ENCODE data around the gene CSNK2A3. TPM values are rescaled to one million over a fixed set of nuclear protein-coding genes. Genes with fewer than 3 reads are reported as not detected.

CSNK2A3 gene
- polyA plus RNA-seq, 1 donor (not counting 4 experiments of a cell fraction or from before 2014, with no cell fraction given) = 2.6 TPM

- Histone ChIP-seq H3K9me1 (ENCODE audit: control insufficient read depth, extremely low read depth, insufficient read depth, low read length) (no peaks in the 10 kb centered on the region), H3K79me2 (ENCODE audit: control insufficient read depth, insufficient read depth, low read length) (no peaks in the 10 kb centered on the region), H3K4me3 (ENCODE audit: control insufficient read depth in 2 of 3, extremely low read depth in 1 of 3, insufficient read depth in 2 of 3, low read depth in 1 of 3, low read length in 3 of 3) (no peak overlapping the region), H3K4me1 (ENCODE audit: control insufficient read depth, extremely low read depth, insufficient read depth, low read length) (no peaks in the 10 kb centered on the region), H2AFZ (ENCODE audit: control insufficient read depth, low read length) (no peak overlapping the region), H3K9me3 (ENCODE audit: control insufficient read depth, low read depth, low read length) (no peaks in the 10 kb centered on the region), H3K36me3 (ENCODE audit: control insufficient read depth in 2 of 2, extremely low read depth in 1 of 2, insufficient read depth in 2 of 2, low read length in 2 of 2) (no peaks in the 10 kb centered on the region), H3K27me3 (ENCODE audit: control insufficient read depth, extremely low read depth, insufficient read depth, low read length) (no peaks in the 10 kb centered on the region), H3K27ac (ENCODE audit: control insufficient read depth, insufficient read depth, low read length) (no peak overlapping the region), H4K20me1 (ENCODE audit: control insufficient read depth, extremely low read depth, insufficient read depth, low read length) (no peaks in the 10 kb centered on the region), H3K9ac (ENCODE audit: control insufficient read depth, extremely low read depth, insufficient read depth, low read length) (no peak overlapping the region), H3K4me2 (ENCODE audit: control insufficient read depth, extremely low read depth, insufficient read depth, low read depth, low read length) (no peak overlapping the region)
- dilution Hi-C loops (cut with MboI; ENCODE audit: extremely low pct_ligation_motif_present, low sequenced_read_pairs) = no loop called here
- TF ChIP-seq CTCF (optimal IDR thresholded peaks at IDR 0.05 in 1 of 3, IDR thresholded peaks at IDR 0.05 in 1 of 3, conservative IDR thresholded peaks at IDR 0.05 in 1 of 3; ENCODE audit: extremely low read depth in 1 of 3, insufficient read depth in 2 of 3, low read length in 3 of 3) (no peak), EZH2 (IDR thresholded peaks at IDR 0.05; ENCODE audit: low read length) (no peak)
- DNase-seq (ENCODE audit: low read depth, low spot score) = no peak
- FAIRE-seq = no peak
Measured at GRCh38 chr11:11349106-11349825, 3.8 kb downstream of the CSNK2A3 start.

GRCh38 chr11:11348303-11348702 is 4.7 kb downstream of the CSNK2A3 start:
- H3K9me3 ChIP-seq (ENCODE audit: control insufficient read depth, low read depth, low read length) = no peaks in the 10 kb centered on the region
- no peaks in the 10 kb centered on the region for H4K20me1 ChIP-seq (ENCODE audit: control insufficient read depth, extremely low read depth, insufficient read depth, low read length)
- H2AFZ ChIP-seq (ENCODE audit: control insufficient read depth, low read length) = no peak overlapping the region
- dilution Hi-C loops (cut with MboI; ENCODE audit: extremely low pct_ligation_motif_present, low sequenced_read_pairs) = no loop called here
- no peaks in the 10 kb centered on the region for H3K36me3 ChIP-seq (ENCODE audit: control insufficient read depth in 2 of 2, extremely low read depth in 1 of 2, insufficient read depth in 2 of 2, low read length in 2 of 2)
- H3K27ac ChIP-seq (ENCODE audit: control insufficient read depth, insufficient read depth, low read length) = no peak overlapping the region
- H3K4me3 ChIP-seq (ENCODE audit: control insufficient read depth in 2 of 3, extremely low read depth in 1 of 3, insufficient read depth in 2 of 3, low read depth in 1 of 3, low read length in 3 of 3) = no peak overlapping the region
- FAIRE-seq = no peak
- no peak for DNase-seq (ENCODE audit: low read depth, low spot score)
- no peak for TF ChIP-seq EZH2 (IDR thresholded peaks at IDR 0.05; ENCODE audit: low read length)
- no peak for TF ChIP-seq CTCF (optimal IDR thresholded peaks at IDR 0.05 in 1 of 3, IDR thresholded peaks at IDR 0.05 in 1 of 3, conservative IDR thresholded peaks at IDR 0.05 in 1 of 3; ENCODE audit: extremely low read depth in 1 of 3, insufficient read depth in 2 of 3, low read length in 3 of 3)
- no peaks in the 10 kb centered on the region for H3K79me2 ChIP-seq (ENCODE audit: control insufficient read depth, insufficient read depth, low read length)
- H3K27me3 ChIP-seq (ENCODE audit: control insufficient read depth, extremely low read depth, insufficient read depth, low read length) = no peaks in the 10 kb centered on the region
- H3K9me1 ChIP-seq (ENCODE audit: control insufficient read depth, extremely low read depth, insufficient read depth, low read length) = no peaks in the 10 kb centered on the region
- H3K9ac ChIP-seq (ENCODE audit: control insufficient read depth, extremely low read depth, insufficient read depth, low read length) = no peak overlapping the region
- H3K4me1 ChIP-seq (ENCODE audit: control insufficient read depth, extremely low read depth, insufficient read depth, low read length) = no peaks in the 10 kb centered on the region
- H3K4me2 ChIP-seq (ENCODE audit: control insufficient read depth, extremely low read depth, insufficient read depth, low read depth, low read length) = no peak overlapping the region

Measured in keratinocyte (primary cell).